Fibroblast of lung (primary cell): ENCODE data around the gene RNPEP. TPM values are rescaled to one million over a fixed set of nuclear protein-coding genes. Genes with fewer than 3 reads are reported as not detected.
A peak's percentile ranks its signal among the peaks of the same experiment; 100 is the strongest.

Experiments used
- DNase-seq, 2 donors: peaks; one replicate each; pipeline versions ENCODE4 v3.0.0 to v3.0.0-alpha.2; 2010; ENCODE audit warnings: low read depth in 2 of 2
- H2AFZ ChIP-seq: 2 replicates; pipeline ENCODE4 v1.5.1; 2012; ENCODE audit warnings: low read length, control low read depth, inconsistent platforms
- H3K27ac ChIP-seq: 2 replicates; pipeline ENCODE4 v1.5.1; 2011; ENCODE audit warnings: low read length, control low read depth; ENCODE audit not compliant: insufficient read depth
- H3K27me3 ChIP-seq: 2 replicates; pipeline ENCODE4 v1.5.1; 2011; ENCODE audit warnings: mild to moderate bottlenecking, low read length; ENCODE audit not compliant: control insufficient read depth, insufficient read depth
- H3K36me3 ChIP-seq: 2 replicates; pipeline ENCODE4 v1.5.1; 2011; ENCODE audit warnings: low read length; ENCODE audit not compliant: control insufficient read depth, insufficient read depth
- H3K4me1 ChIP-seq: 2 replicates; pipeline ENCODE4 v1.5.1; 2011; ENCODE audit warnings: low read length; ENCODE audit not compliant: control insufficient read depth, insufficient read depth; ENCODE audit errors: extremely low read depth
- H3K4me2 ChIP-seq: 2 replicates; pipeline ENCODE4 v1.5.1; 2011; ENCODE audit warnings: low read length, control low read depth; ENCODE audit not compliant: insufficient read depth; ENCODE audit errors: extremely low read depth
- H3K4me3 ChIP-seq, 4 experiments: fragments of 200-600 bp in 1 of 4; sonication (generic) in 1 of 4; replicated peaks in 1 of 4; 2 replicates each; pipeline ENCODE4 v1.5.1; 2011 to 2016; ENCODE audit warnings: low read length in 4 of 4, low read depth in 3 of 4, mild to moderate bottlenecking in 3 of 4, control low read depth in 2 of 4, inconsistent platforms in 1 of 4, mixed read lengths in 1 of 4; ENCODE audit not compliant: insufficient read depth in 1 of 4; ENCODE audit errors: control extremely low read depth in 1 of 4
- H3K79me2 ChIP-seq: 2 replicates; pipeline ENCODE4 v1.5.1; 2012; ENCODE audit warnings: mild to moderate bottlenecking, low read length, inconsistent platforms; ENCODE audit not compliant: control insufficient read depth, insufficient read depth
- H3K9ac ChIP-seq: 2 replicates; pipeline ENCODE4 v1.5.1; 2011; ENCODE audit warnings: mild to moderate bottlenecking, low read length, control low read depth; ENCODE audit not compliant: insufficient read depth
- H3K9me3 ChIP-seq: 2 replicates; pipeline ENCODE4 v1.5.1; 2012; ENCODE audit warnings: low read depth, low read length; ENCODE audit not compliant: control insufficient read depth, insufficient read depth
- H4K20me1 ChIP-seq: 2 replicates; pipeline ENCODE4 v1.5.1; 2011; ENCODE audit warnings: low read length; ENCODE audit not compliant: control insufficient read depth, insufficient read depth; ENCODE audit errors: extremely low read depth
- EZH2 ChIP-seq: IDR thresholded peaks from 2 replicates; pipeline ENCODE4 v1.5.1; 2012; ENCODE audit warnings: low read length, control low read depth, mild to moderate bottlenecking; ENCODE audit errors: missing control alignments
- polyA plus RNA-seq, 2 donors: library from polyadenylated mRNA; depleted of rRNA in 1 of 2; stranded (reverse) in 1 of 2; unstranded in 1 of 2; fragments of >200 nt; gene quantifications; 2 replicates each; pipeline ENCODE4 v1.2.1, GENCODE V29; 2011 to 2012; ENCODE audit warnings: missing spikeins in 1 of 2
- total RNA-seq: library from RNA; depleted of rRNA; stranded (reverse); fragments of >200 nt; gene quantifications from 2 replicates; pipeline ENCODE4 v1.2.1, GENCODE V29; 2014
- TF ChIP-seq, protein P1 (sequence below), 2 donors: IDR thresholded peaks in 1 of 2; conservative IDR thresholded peaks in 1 of 2; 1 replicate in 1 of 2; 2 replicates in 1 of 2; pipeline ENCODE4 v1.5.1; 2011 to 2012; ENCODE audit warnings: low read length in 2 of 2, control low read depth in 1 of 2, inconsistent platforms in 1 of 2, low read depth in 1 of 2, mild to moderate bottlenecking in 1 of 2

The RNPEP gene
- total and polyA plus RNA-seq, 2 donors (not counting 1 experiment from before 2014, with no cell fraction given): 56.9 to 77.1 TPM

DNA sequence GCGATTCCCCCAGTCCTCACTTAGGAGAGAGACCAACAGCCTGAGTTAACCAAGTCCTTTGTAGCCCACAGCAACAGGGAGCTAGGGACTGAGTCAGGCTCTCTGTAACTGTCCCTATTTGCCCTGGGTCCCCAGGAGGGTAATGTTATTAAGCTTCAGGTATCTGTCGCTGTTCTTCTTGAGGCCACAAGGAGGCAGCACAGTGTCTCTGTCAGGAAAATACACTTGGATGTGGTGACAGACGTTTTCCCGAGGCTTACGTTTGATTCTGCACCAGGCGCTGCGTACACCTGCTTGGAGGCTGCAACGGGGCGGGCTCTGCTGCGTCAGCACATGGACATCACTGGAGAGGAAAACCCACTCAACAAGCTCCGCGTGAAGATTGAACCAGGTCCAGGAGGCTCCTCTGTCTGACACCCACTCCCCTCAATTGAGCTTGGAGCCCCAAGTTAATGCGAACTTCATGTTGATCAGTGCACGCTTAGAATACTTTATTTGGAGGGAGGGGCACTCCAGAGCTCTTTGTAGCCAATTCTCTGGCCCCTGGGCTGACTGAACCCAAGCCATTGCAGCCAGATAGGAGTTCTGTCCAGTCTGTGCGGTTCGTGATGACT, 17.3 kb downstream of the RNPEP start:
- Histone ChIP-seq H3K27ac (no peak overlapping the region), H2AFZ (no peak overlapping the region), H3K36me3 (peaks cover 17% of the 10 kb centered on the region), H3K79me2 (no peaks in the 10 kb centered on the region), H3K4me1 (no peaks in the 10 kb centered on the region), H3K9ac (no peak overlapping the region), H3K4me2 (no peak overlapping the region), H4K20me1 (no peaks in the 10 kb centered on the region), H3K27me3 (no peaks in the 10 kb centered on the region), H3K4me3 (no peak overlapping the region), H3K9me3 (no peaks in the 10 kb centered on the region)
- no peak for TF ChIP-seq EZH2
- TF ChIP-seq, protein P1, sequence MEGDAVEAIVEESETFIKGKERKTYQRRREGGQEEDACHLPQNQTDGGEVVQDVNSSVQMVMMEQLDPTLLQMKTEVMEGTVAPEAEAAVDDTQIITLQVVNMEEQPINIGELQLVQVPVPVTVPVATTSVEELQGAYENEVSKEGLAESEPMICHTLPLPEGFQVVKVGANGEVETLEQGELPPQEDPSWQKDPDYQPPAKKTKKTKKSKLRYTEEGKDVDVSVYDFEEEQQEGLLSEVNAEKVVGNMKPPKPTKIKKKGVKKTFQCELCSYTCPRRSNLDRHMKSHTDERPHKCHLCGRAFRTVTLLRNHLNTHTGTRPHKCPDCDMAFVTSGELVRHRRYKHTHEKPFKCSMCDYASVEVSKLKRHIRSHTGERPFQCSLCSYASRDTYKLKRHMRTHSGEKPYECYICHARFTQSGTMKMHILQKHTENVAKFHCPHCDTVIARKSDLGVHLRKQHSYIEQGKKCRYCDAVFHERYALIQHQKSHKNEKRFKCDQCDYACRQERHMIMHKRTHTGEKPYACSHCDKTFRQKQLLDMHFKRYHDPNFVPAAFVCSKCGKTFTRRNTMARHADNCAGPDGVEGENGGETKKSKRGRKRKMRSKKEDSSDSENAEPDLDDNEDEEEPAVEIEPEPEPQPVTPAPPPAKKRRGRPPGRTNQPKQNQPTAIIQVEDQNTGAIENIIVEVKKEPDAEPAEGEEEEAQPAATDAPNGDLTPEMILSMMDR (conservative IDR thresholded peaks at IDR 0.05 in 1 of 2, IDR thresholded peaks at IDR 0.05 in 1 of 2; ENCODE audit: low read depth in 1 of 2, low read length in 2 of 2): peak; percentile 60 to 83
- peak; percentile 33 to 52 for DNase-seq

DNA sequence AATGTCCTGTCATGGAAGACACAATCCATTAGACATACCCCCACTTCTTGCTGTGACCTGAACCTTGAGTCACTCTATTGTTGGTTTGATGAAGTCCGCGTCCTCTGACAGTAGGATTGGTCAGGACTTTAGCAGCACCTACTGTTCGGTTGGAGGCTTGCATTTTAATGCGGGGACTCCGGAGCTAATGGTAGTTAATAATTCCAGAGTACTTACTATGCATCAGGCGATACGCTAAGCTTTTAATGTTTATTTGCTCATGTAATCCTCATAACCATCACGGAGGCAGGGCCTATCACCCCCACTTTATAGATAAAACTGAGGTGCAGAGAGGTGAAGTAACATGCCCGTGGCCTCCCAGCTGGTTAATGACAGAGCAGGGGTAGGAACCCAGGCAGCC, 20.1 kb downstream of the RNPEP start:
- no peak for TF ChIP-seq EZH2
- TF ChIP-seq, protein P1 (conservative IDR thresholded peaks at IDR 0.05 in 1 of 2, IDR thresholded peaks at IDR 0.05 in 1 of 2; ENCODE audit: low read depth in 1 of 2, low read length in 2 of 2): no peak
- DNase-seq: no peak
- Histone ChIP-seq H3K36me3 (peaks cover 11% of the 10 kb centered on the region), H3K9ac (no peak overlapping the region), H3K4me1 (no peaks in the 10 kb centered on the region), H3K4me3 (no peak overlapping the region), H3K4me2 (no peak overlapping the region), H2AFZ (no peak overlapping the region), H3K27ac (no peak overlapping the region), H3K27me3 (no peaks in the 10 kb centered on the region), H4K20me1 (no peaks in the 10 kb centered on the region), H3K79me2 (no peaks in the 10 kb centered on the region), H3K9me3 (no peaks in the 10 kb centered on the region)

DNA sequence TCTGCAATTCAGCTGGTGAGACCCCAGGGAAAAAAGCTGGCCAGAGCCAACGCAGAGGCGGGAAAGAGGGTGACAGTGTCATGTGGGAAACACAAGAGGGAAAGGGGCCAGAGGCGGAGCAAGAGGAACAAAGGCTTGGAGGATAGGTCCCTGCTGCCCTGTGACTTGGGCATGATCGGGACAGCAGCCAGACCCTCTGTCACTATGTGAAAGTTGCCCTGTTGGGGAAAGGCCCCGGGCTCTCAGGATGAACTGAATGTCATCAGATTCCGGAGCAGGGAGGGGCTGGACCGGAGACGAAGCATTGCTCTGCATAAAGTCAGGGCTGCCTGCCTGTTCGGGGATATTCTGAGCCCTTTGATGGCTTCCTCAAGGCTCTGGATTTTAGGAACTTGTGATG, 22.3 kb downstream of the RNPEP start:
- no peaks in the 10 kb centered on the region for H4K20me1 ChIP-seq
- no peak overlapping the region for H3K9ac ChIP-seq
- no peak for TF ChIP-seq EZH2
- TF ChIP-seq, protein P1 (conservative IDR thresholded peaks at IDR 0.05 in 1 of 2, IDR thresholded peaks at IDR 0.05 in 1 of 2; ENCODE audit: low read depth in 1 of 2, low read length in 2 of 2): no peak
- H3K79me2 ChIP-seq: no peaks in the 10 kb centered on the region
- H3K4me1 ChIP-seq: no peaks in the 10 kb centered on the region
- H3K4me2 ChIP-seq: no peak overlapping the region
- no peak for DNase-seq
- H2AFZ ChIP-seq: no peak overlapping the region
- H3K4me3 ChIP-seq: no peak overlapping the region
- H3K27me3 ChIP-seq: no peaks in the 10 kb centered on the region
- no peak overlapping the region for H3K27ac ChIP-seq
- peaks cover 11% of the 10 kb centered on the region for H3K36me3 ChIP-seq
- H3K9me3 ChIP-seq: no peaks in the 10 kb centered on the region
